Activated gamma-delta T cell treated with anti-CD3 and anti-CD28 coated beads, Interleukin-2, amount 50 U/mL, for 16 hours (primary cell): ENCODE measurements around the gene UNC13C.

Source experiments
- DNase-seq: peaks from one replicate; pipeline ENCODE4 v3.0.0-alpha.2; 2020; ENCODE audit warnings: low read depth

The UNC13C gene

GRCh38 chr15:54567408-54568035 lies 589.3 kb downstream of the UNC13C start:
- no peak for DNase-seq

- no peak for DNase-seq
Measured at GRCh38 chr15:54568381-54568780, 590.1 kb downstream of the UNC13C start.

- no peak for DNase-seq
Measured at GRCh38 chr15:54571576-54571975, 593.3 kb downstream of the UNC13C start.

- DNase-seq, result no peak
Measured at GRCh38 chr15:54575586-54575985, 597.3 kb downstream of the UNC13C start.

- no peak for DNase-seq
Measured at GRCh38 chr15:54576298-54576935, 598.2 kb downstream of the UNC13C start.

GRCh38 chr15:54577476-54578250 lies 599.4 kb downstream of the UNC13C start:
- no peak for DNase-seq

GRCh38 chr15:54579855-54580254 lies 601.6 kb downstream of the UNC13C start:
- no peak for DNase-seq

GRCh38 chr15:54580643-54581042 lies 602.4 kb downstream of the UNC13C start:
- no peak for DNase-seq

- DNase-seq, result no peak
Measured at GRCh38 chr15:54582863-54583643, 604.8 kb downstream of the UNC13C start.

GRCh38 chr15:54585063-54585462 lies 606.8 kb downstream of the UNC13C start:
- no peak for DNase-seq

- no peak for DNase-seq
Measured at GRCh38 chr15:54594115-54594514, 615.9 kb downstream of the UNC13C start.

GRCh38 chr15:54599386-54599785 lies 621.1 kb downstream of the UNC13C start:
- DNase-seq, result no peak

GRCh38 chr15:54605043-54605442 lies 626.8 kb downstream of the UNC13C start:
- DNase-seq, result no peak

GRCh38 chr15:54605556-54605955 lies 627.3 kb downstream of the UNC13C start:
- DNase-seq, result no peak

- DNase-seq, result no peak
Measured at GRCh38 chr15:54608876-54609835, 630.9 kb downstream of the UNC13C start.

- DNase-seq, result no peak
Measured at GRCh38 chr15:54618120-54618519, 639.9 kb downstream of the UNC13C start.

GRCh38 chr15:54619180-54619579 lies 640.9 kb downstream of the UNC13C start:
- DNase-seq, result no peak

GRCh38 chr15:54620916-54621315 lies 642.7 kb downstream of the UNC13C start:
- DNase-seq, result no peak

GRCh38 chr15:54636147-54636546 lies 657.9 kb downstream of the UNC13C start:
- no peak for DNase-seq

GRCh38 chr15:54638666-54639065 lies 660.4 kb downstream of the UNC13C start:
- DNase-seq, result no peak

- DNase-seq, result no peak
Measured at GRCh38 chr15:54640873-54641272, 662.6 kb downstream of the UNC13C start.
